ENCODE results near the gene GJA9.

GRCh38 chr1:38926091-38926490 lies 44.7 kb upstream of the GJA9 start:
- TF ChIP-seq ZNF384 (IDR thresholded peaks at IDR 0.05): no peak
- no peak for TF ChIP-seq SUZ12 (IDR thresholded peaks at IDR 0.05)

All from HEK293T (cell line).